IMR-90 (cell line): ENCODE data around the gene CAV2. TPM values are rescaled to one million over a fixed set of nuclear protein-coding genes. Genes with fewer than 3 reads are reported as not detected.

ENCODE experiments used
- ATAC-seq: fragments of 200-7000 bp; cut with Tn5 transposase; 2 replicates; pipeline ENCODE4 v1.9.1; 2020; ENCODE audit warnings: low read depth, mild to moderate bottlenecking, moderate library complexity
- BruUV-seq: library from RNA; stranded (reverse); fragments of 400-500 nt; replicated peaks from 2 replicates; lab custom pipeline; 2021; lab: Mats Ljungman, UMichigan
- CTCF ChIA-PET: fragments of 300-600 bp; formaldehyde crosslinking; extraction: SDS; loops from one replicate; lab custom pipeline; 2021; ENCODE audit warnings: antibody characterized with exemption; lab: Yijun Ruan, JAX
- POLR2A ChIA-PET: fragments of 300-600 bp; sonication (Branson Sonifier 250); formaldehyde crosslinking; loops from one replicate; lab custom pipeline; 2022; ENCODE audit warnings: antibody characterized with exemption; ENCODE audit not compliant: unreplicated experiment; lab: Charles Lee
- DNase-seq: peaks from one replicate; pipeline ENCODE4 v3.0.0; 2013
- H2AFZ ChIP-seq: replicated peaks from 2 replicates; pipeline ENCODE3; 2013; ENCODE audit warnings: low read length, mild to moderate bottlenecking; ENCODE audit not compliant: poor library complexity
- H2AK5ac ChIP-seq: 2 replicates; pipeline ENCODE4 v1.6.1; 2013; ENCODE audit warnings: low read depth, low read length, inconsistent platforms
- H2AK9ac ChIP-seq: replicated peaks from 2 replicates; pipeline ENCODE3; 2013; ENCODE audit warnings: mild to moderate bottlenecking, low read depth, low read length, moderate library complexity; ENCODE audit not compliant: poor library complexity
- H2BK120ac ChIP-seq: 2 replicates; pipeline ENCODE4 v1.6.1; 2013; ENCODE audit warnings: low read depth, low read length, inconsistent platforms
- H2BK15ac ChIP-seq: 3 replicates; pipeline ENCODE4 v1.6.1; 2013; ENCODE audit warnings: low read depth, low read length, inconsistent platforms
- H2BK20ac ChIP-seq: 2 replicates; pipeline ENCODE4 v1.6.1; 2013; ENCODE audit warnings: low read depth, mild to moderate bottlenecking, inconsistent platforms, low read length, moderate library complexity
- H2BK5ac ChIP-seq: 2 replicates; pipeline ENCODE4 v1.6.1; 2013; ENCODE audit warnings: mild to moderate bottlenecking, low read depth, low read length, inconsistent platforms; ENCODE audit not compliant: poor library complexity, severe bottlenecking
- H3K14ac ChIP-seq: replicated peaks from 2 replicates; pipeline ENCODE4 v1.6.1; 2013; ENCODE audit warnings: low read depth, low read length, inconsistent platforms
- H3K18ac ChIP-seq: 2 replicates; pipeline ENCODE4 v1.6.1; 2013; ENCODE audit warnings: low read depth, low read length, control low read depth
- H3K23ac ChIP-seq: 2 replicates; pipeline ENCODE4 v1.6.1; 2013; ENCODE audit warnings: low read depth, low read length, inconsistent platforms
- H3K27ac ChIP-seq: 2 replicates; pipeline ENCODE4 v1.5.1; 2013; ENCODE audit warnings: mild to moderate bottlenecking, control low read depth, low read length; ENCODE audit not compliant: insufficient read depth
- H3K27me3 ChIP-seq: 2 replicates; pipeline ENCODE4 v1.6.1; 2013; ENCODE audit warnings: low read length; ENCODE audit not compliant: control insufficient read depth, insufficient read depth
- H3K36me3 ChIP-seq: 2 replicates; pipeline ENCODE4 v1.6.1; 2013; ENCODE audit warnings: low read length, mixed read lengths; ENCODE audit not compliant: control insufficient read depth, insufficient read depth
- H3K4ac ChIP-seq: 2 replicates; pipeline ENCODE4 v1.6.1; 2013; ENCODE audit warnings: low read depth, low read length, inconsistent platforms
- H3K4me1 ChIP-seq: 2 replicates; pipeline ENCODE4 v1.6.1; 2013; ENCODE audit warnings: low read length, mixed read lengths; ENCODE audit not compliant: control insufficient read depth, insufficient read depth
- H3K4me2 ChIP-seq: 2 replicates; pipeline ENCODE4 v1.6.1; 2013; ENCODE audit warnings: low read depth, mild to moderate bottlenecking, control low read depth, low read length, moderate library complexity
- H3K4me3 ChIP-seq: 2 replicates; pipeline ENCODE4 v1.5.1; 2013; ENCODE audit warnings: low read depth, mild to moderate bottlenecking, control low read depth, low read length, moderate library complexity; ENCODE audit not compliant: insufficient read depth
- H3K56ac ChIP-seq: 2 replicates; pipeline ENCODE4 v1.6.1; 2013; ENCODE audit warnings: low read length, inconsistent platforms; ENCODE audit not compliant: insufficient read depth; ENCODE audit errors: extremely low read depth
- H3K79me1 ChIP-seq, 2 experiments: 2 replicates each; pipeline ENCODE4 v1.6.1; 2013; ENCODE audit warnings: low read length in 2 of 2, inconsistent platforms in 1 of 2, low read depth in 1 of 2
- H3K9ac ChIP-seq: 2 replicates; pipeline ENCODE4 v1.6.1; 2013; ENCODE audit warnings: low read depth, low read length, control low read depth
- H3K9me1 ChIP-seq: 2 replicates; pipeline ENCODE4 v1.6.1; 2013; ENCODE audit warnings: low read length, inconsistent platforms; ENCODE audit not compliant: insufficient read depth
- H3K9me3 ChIP-seq: 2 replicates; pipeline ENCODE4 v1.6.1; 2013; ENCODE audit warnings: low read length; ENCODE audit not compliant: control insufficient read depth, insufficient read depth
- H4K20me1 ChIP-seq: 2 replicates; pipeline ENCODE4 v1.6.1; 2013; ENCODE audit warnings: low read length, inconsistent platforms; ENCODE audit not compliant: insufficient read depth
- H4K5ac ChIP-seq: 2 replicates; pipeline ENCODE4 v1.6.1; 2013; ENCODE audit warnings: mild to moderate bottlenecking, low read depth, low read length, control low read depth
- H4K8ac ChIP-seq, 2 experiments: 2 replicates each; pipeline ENCODE4 v1.6.1; 2013; ENCODE audit warnings: low read depth in 2 of 2, low read length in 2 of 2, control low read depth in 1 of 2, inconsistent platforms in 1 of 2
- H4K91ac ChIP-seq: 2 replicates; pipeline ENCODE4 v1.6.1; 2013; ENCODE audit warnings: low read depth, low read length, inconsistent platforms; ENCODE audit not compliant: insufficient read depth
- BHLHE40 ChIP-seq: fragments of 150-350 bp; IDR thresholded peaks from 2 replicates; pipeline ENCODE4 v1.6.1; 2016; ENCODE audit warnings: mild to moderate bottlenecking, low read depth, low read length
- CEBPB ChIP-seq: IDR thresholded peaks from 2 replicates; pipeline ENCODE4 v1.6.1; 2012; ENCODE audit warnings: low read depth, low read length, improper control_type of control experiment
- CTCF ChIP-seq: conservative IDR thresholded peaks from 2 replicates; pipeline ENCODE4 v1.5.1; 2012; ENCODE audit warnings: mild to moderate bottlenecking, low read depth, low read length, improper control_type of control experiment
- ELK1 ChIP-seq: fragments of 150-350 bp; IDR thresholded peaks from 2 replicates; pipeline ENCODE4 v1.6.1; 2016; ENCODE audit warnings: low read depth, mild to moderate bottlenecking, low read length, moderate library complexity, borderline replicate concordance
- FOS ChIP-seq: fragments of 150-350 bp; IDR thresholded peaks from 2 replicates; pipeline ENCODE4 v1.6.1; 2016; ENCODE audit warnings: low read depth, low read length
- MAFK ChIP-seq: IDR thresholded peaks from 2 replicates; pipeline ENCODE4 v1.6.1; 2012; ENCODE audit warnings: low read depth, low read length, improper control_type of control experiment
- MAZ ChIP-seq: IDR thresholded peaks from 2 replicates; pipeline ENCODE4 v1.6.1; 2012; ENCODE audit warnings: low read depth, mild to moderate bottlenecking, low read length, improper control_type of control experiment, moderate library complexity, borderline replicate concordance
- MXI1 ChIP-seq: IDR thresholded peaks from 2 replicates; pipeline ENCODE4 v1.6.1; 2012; ENCODE audit warnings: low read depth, mild to moderate bottlenecking, low read length, moderate library complexity, borderline replicate concordance
- RAD21 ChIP-seq: IDR thresholded peaks from 2 replicates; pipeline ENCODE4 v1.6.1; 2012; ENCODE audit warnings: low read length, improper control_type of control experiment
- RCOR1 ChIP-seq: IDR thresholded peaks from 2 replicates; pipeline ENCODE4 v1.6.1; 2012; ENCODE audit warnings: mild to moderate bottlenecking, low read length, improper control_type of control experiment; ENCODE audit not compliant: insufficient replicate concordance
- SMC3 ChIP-seq: fragments of 150-350 bp; IDR thresholded peaks from 2 replicates; pipeline ENCODE4 v1.6.1; 2016; ENCODE audit warnings: low read depth, mild to moderate bottlenecking, antibody characterized with exemption, low read length, moderate library complexity
- USF2 ChIP-seq: fragments of 150-350 bp; IDR thresholded peaks from 2 replicates; pipeline ENCODE4 v1.6.1; 2017; ENCODE audit warnings: mild to moderate bottlenecking, antibody characterized with exemption, low read length, low read depth
- WGBS, 2 experiments: methylation state at CpG; one replicate each; pipeline versions ENCODE4 v1.1.5 to v1.1.7; 2013; ENCODE audit warnings: missing lambda C conversion rate in 2 of 2; ENCODE audit not compliant: insufficient read length in 1 of 2; ENCODE audit errors: extremely low coverage in 2 of 2; 5-methylcytosine and 5-hydroxymethylcytosine counted together
- dilution Hi-C: fragments of 300-500 bp; cut with HindIII; formaldehyde crosslinking; loops from one replicate; pipeline ENCODE4 v1.14.3; 2018; ENCODE audit warnings: low sequenced_read_pairs; ENCODE audit not compliant: unreplicated experiment
- in situ Hi-C: fragments of 300-500 bp; cut with MboI; formaldehyde crosslinking; loops from 3 replicates; pipeline ENCODE4 v1.14.3; 2019; ENCODE audit warnings: low sequenced_read_pairs, inconsistent platforms, mixed read lengths
- intact Hi-C: fragments of 100-400 bp; cut with micrococcal nuclease; formaldehyde crosslinking; loops from 2 replicates; pipeline ENCODE4 v1.10.0; 2022
- polyA plus RNA-seq, 3 experiments: library from polyadenylated mRNA; depleted of rRNA; stranded (reverse); fragments of >200 nt; gene quantifications; 2 replicates each; pipeline ENCODE4 v1.2.3, GENCODE V29; 2012; ENCODE audit warnings: low replicate concordance in 1 of 3
- total RNA-seq: library from RNA; depleted of rRNA; stranded (reverse); fragments of >200 nt; gene quantifications from 2 replicates; pipeline ENCODE4 v1.2.3, GENCODE V29; 2012

CAV2 gene
- total and polyA plus RNA-seq, 2 of the 4 experiments (the other 2 are of a cell fraction), result 199 to 265 TPM

- H3K4me3 ChIP-seq, result no peak overlapping the region
- H3K27ac ChIP-seq, result no peak overlapping the region
- H2BK120ac ChIP-seq, result no peak overlapping the region
- no peak overlapping the region for H2BK15ac ChIP-seq
- H3K36me3 ChIP-seq, result peaks cover 49% of the 10 kb centered on the region
- no peak for TF ChIP-seq USF2
- TF ChIP-seq CEBPB, result no peak
- no peak for TF ChIP-seq MAFK
- no peak for TF ChIP-seq MAZ
- TF ChIP-seq RAD21, result no peak
- no peak for TF ChIP-seq SMC3
- no peak for TF ChIP-seq BHLHE40
- no peak for TF ChIP-seq FOS
- TF ChIP-seq ELK1, result no peak
- TF ChIP-seq CTCF, result no peak
- TF ChIP-seq MXI1, result no peak
- TF ChIP-seq RCOR1, result no peak
- no peak overlapping the region for H3K18ac ChIP-seq
- H3K4me1 ChIP-seq, result peaks cover 23% of the 10 kb centered on the region
- intact Hi-C loops (no loop called here), in situ Hi-C loops (loop anchor here (10.0 kb wide), 1 partner anchor 49 kb away; no protein-coding TSS in a partner anchor), dilution Hi-C loops (no loop called here)
- ATAC-seq (no peak), DNase-seq (no peak)
- H3K56ac ChIP-seq, result no peak overlapping the region
- H3K4ac ChIP-seq, result no peak overlapping the region
- ChIA-PET CTCF (no interaction called here), POLR2A (no interaction called here)
- H3K9me1 ChIP-seq, result peaks cover 30% of the 10 kb centered on the region
- no peak overlapping the region for H3K9ac ChIP-seq
- no CpG with 5 or more reads among the region's 1 CpG for WGBS, 2 experiments
- H2AK5ac ChIP-seq, result no peak overlapping the region
- peaks cover 22 to 60% of the 10 kb centered on the region in 2 experiments for H3K79me1 ChIP-seq
- no peak overlapping the region for H2AFZ ChIP-seq
- H4K8ac ChIP-seq, result no peak overlapping the region
- no peak overlapping the region for H2BK5ac ChIP-seq
- H3K4me2 ChIP-seq, result no peak overlapping the region
- BruUV-seq, result no TSS peak
- H2AK9ac ChIP-seq, result no peak overlapping the region
- no peak overlapping the region for H4K5ac ChIP-seq
- H3K14ac ChIP-seq, result no peak overlapping the region
- no peak overlapping the region for H4K91ac ChIP-seq
- no peak overlapping the region for H3K23ac ChIP-seq
- H3K27me3 ChIP-seq, result no peaks in the 10 kb centered on the region
- H3K9me3 ChIP-seq, result no peaks in the 10 kb centered on the region
- H4K20me1 ChIP-seq, result peaks cover 55% of the 10 kb centered on the region; the same call in 1 of the 2 replicates
- H2BK20ac ChIP-seq, result no peak overlapping the region
Observed at GRCh38 chr7:116535416-116535815, 35.9 kb downstream of the CAV2 start.
